Neural progenitor cell (in vitro differentiated cells): ENCODE data around the gene RPS27L. TPM values are rescaled to one million over a fixed set of nuclear protein-coding genes. Genes with fewer than 3 reads are reported as not detected.
A peak's percentile ranks its signal among the peaks of the same experiment; 100 is the strongest.

ENCODE experiments used
- DNase-seq: peaks from one replicate; pipeline ENCODE4 v3.0.0-alpha.2; 2016; ENCODE audit warnings: low spot score
- H2AFZ ChIP-seq: fragments of 200-600 bp; sonication (generic); replicated peaks from 2 replicates; pipeline ENCODE4 v1.6.1; 2016; ENCODE audit warnings: antibody characterized with exemption
- H3F3A ChIP-seq: fragments of 200-600 bp; sonication (generic); 2 replicates; pipeline ENCODE4 v1.6.1; 2016; ENCODE audit warnings: antibody characterized with exemption, low read depth
- H3K27ac ChIP-seq: fragments of 200-600 bp; sonication (generic); 2 replicates; pipeline ENCODE4 v1.5.1; 2016; ENCODE audit warnings: mild to moderate bottlenecking
- H3K27me3 ChIP-seq: fragments of 200-600 bp; sonication (generic); 2 replicates; pipeline ENCODE4 v1.6.1; 2016; ENCODE audit warnings: mild to moderate bottlenecking, moderate library complexity
- H3K36me3 ChIP-seq: fragments of 200-600 bp; sonication (generic); 2 replicates; pipeline ENCODE4 v1.5.1; 2016
- H3K4me1 ChIP-seq: fragments of 200-600 bp; sonication (generic); 2 replicates; pipeline ENCODE4 v1.6.1; 2016; ENCODE audit warnings: mixed run types
- H3K4me2 ChIP-seq: fragments of 200-600 bp; sonication (generic); 2 replicates; pipeline ENCODE4 v1.6.1; 2016
- H3K4me3 ChIP-seq: fragments of 200-600 bp; sonication (generic); 2 replicates; pipeline ENCODE4 v1.5.1; 2016
- H3K79me2 ChIP-seq: fragments of 200-600 bp; sonication (generic); 2 replicates; pipeline ENCODE4 v1.6.1; 2016; ENCODE audit warnings: low read depth
- H3K9ac ChIP-seq: fragments of 200-600 bp; sonication (generic); 2 replicates; pipeline ENCODE4 v1.6.1; 2016
- H3K9me3 ChIP-seq: fragments of 200-600 bp; sonication (generic); 2 replicates; pipeline ENCODE4 v1.5.1; 2016; ENCODE audit warnings: low read depth
- H4K20me1 ChIP-seq: fragments of 200-600 bp; sonication (generic); 2 replicates; pipeline ENCODE4 v1.6.1; 2016; ENCODE audit warnings: low read depth
- H3K27ac Mint-ChIP-seq: 3 replicates; pipeline ENCODE4 v1.8.0; 2021; ENCODE audit warnings: mixed read lengths
- H3K27me3 Mint-ChIP-seq: 2 replicates; pipeline ENCODE4 v1.8.0; 2022; ENCODE audit warnings: low read depth, mild to moderate bottlenecking, inconsistent platforms, moderate library complexity, mixed read lengths; ENCODE audit not compliant: insufficient read depth
- H3K36me3 Mint-ChIP-seq: 3 replicates; pipeline ENCODE4 v1.8.0; 2021; ENCODE audit warnings: mixed read lengths
- H3K4me1 Mint-ChIP-seq: 3 replicates; pipeline ENCODE4 v1.8.0; 2021; ENCODE audit warnings: mixed read lengths
- H3K4me3 Mint-ChIP-seq: 3 replicates; pipeline ENCODE4 v1.8.0; 2021; ENCODE audit warnings: mild to moderate bottlenecking, moderate library complexity, mixed read lengths
- H3K9me3 Mint-ChIP-seq: 3 replicates; pipeline ENCODE4 v1.8.0; 2020; ENCODE audit warnings: mixed read lengths
- CTCF ChIP-seq: fragments of 200-600 bp; sonication (generic); IDR thresholded peaks from 2 replicates; pipeline ENCODE4 v1.5.1; 2017; ENCODE audit warnings: antibody characterized with exemption, mild to moderate bottlenecking
- EZH2 ChIP-seq: fragments of 200-600 bp; sonication (generic); IDR thresholded peaks from 2 replicates; pipeline ENCODE4 v1.6.1; 2017; ENCODE audit warnings: antibody characterized with exemption, mild to moderate bottlenecking, moderate library complexity
- EZH2phosphoT487 ChIP-seq: fragments of 200-600 bp; sonication (generic); IDR thresholded peaks from 2 replicates; pipeline ENCODE4 v1.6.1; 2017; ENCODE audit warnings: antibody characterized with exemption
- total RNA-seq: library from RNA; depleted of rRNA; stranded (reverse); fragments of >200 nt; gene quantifications from 2 replicates; pipeline ENCODE4 v1.2.3, GENCODE V29; 2015; ENCODE audit warnings: low replicate concordance

Gene RPS27L
- total RNA-seq, 1 donor from 2014 or later: 111 TPM

- Histone ChIP-seq H3K27ac (no peak overlapping the region), H3K36me3 (no peaks in the 10 kb centered on the region), H3K9ac (no peak overlapping the region), H3K9me3 (no peaks in the 10 kb centered on the region), H3K4me2 (no peak overlapping the region), H3K79me2 (no peaks in the 10 kb centered on the region), H2AFZ (no peak overlapping the region), H3F3A (peaks cover 14% of the 10 kb centered on the region), H4K20me1 (no peaks in the 10 kb centered on the region), H3K4me3 (no peak overlapping the region), H3K27me3 (no peaks in the 10 kb centered on the region), H3K4me1 (peaks cover 5% of the 10 kb centered on the region)
- Mint-ChIP-seq H3K27ac (no peak overlapping the region), H3K4me3 (peak overlapping the region; percentile 30), H3K36me3 (peaks cover 14% of the 10 kb centered on the region), H3K9me3 (peaks cover 5% of the 10 kb centered on the region), H3K27me3 (peaks cover 2% of the 10 kb centered on the region), H3K4me1 (peaks cover 16% of the 10 kb centered on the region)
- TF ChIP-seq EZH2phosphoT487 (no peak), CTCF (no peak), EZH2 (no peak)
- no peak for DNase-seq
Observed at GRCh38 chr15:63124506-63124905, 32.8 kb downstream of the RPS27L start.

GRCh38 chr15:63122002-63122875 lies 35.0 kb downstream of the RPS27L start:
- Histone ChIP-seq H4K20me1 (no peaks in the 10 kb centered on the region), H3K9ac (no peak overlapping the region), H3K4me1 (peaks cover 5% of the 10 kb centered on the region), H3K36me3 (no peaks in the 10 kb centered on the region), H3F3A (peaks cover 14% of the 10 kb centered on the region), H3K9me3 (no peaks in the 10 kb centered on the region), H3K4me2 (peak overlapping the region; percentile 90), H2AFZ (peak overlapping the region; percentile 96), H3K79me2 (no peaks in the 10 kb centered on the region), H3K27ac (no peak overlapping the region), H3K27me3 (no peaks in the 10 kb centered on the region), H3K4me3 (peak overlapping the region; percentile 86)
- peaks cover 6% of the 10 kb centered on the region for H3K9me3 Mint-ChIP-seq
- peak overlapping the region; percentile 93 for H3K4me3 Mint-ChIP-seq
- H3K27me3 Mint-ChIP-seq: peaks cover 4% of the 10 kb centered on the region
- H3K27ac Mint-ChIP-seq: no peak overlapping the region
- TF ChIP-seq EZH2phosphoT487 (no peak), CTCF (peak; percentile 25)
- H3K36me3 Mint-ChIP-seq: peaks cover 8% of the 10 kb centered on the region
- H3K4me1 Mint-ChIP-seq: peaks cover 16% of the 10 kb centered on the region
- peak; percentile 78 for DNase-seq

GRCh38 chr15:63121382-63122001 lies 35.8 kb downstream of the RPS27L start, which contains the start of gene LACTB:
Gene LACTB, plus strand, starts transcription at chr15:63121861. Its CDS starts 11 bp downstream, at chr15:63121872.
- H3K27me3 Mint-ChIP-seq: peaks cover 4% of the 10 kb centered on the region

More at GRCh38 chr15:63121382-63122001, 35.8 kb downstream of the RPS27L start, which contains the start of gene LACTB:
- H3K36me3 ChIP-seq: no peaks in the 10 kb centered on the region
- H3K4me1 Mint-ChIP-seq: peaks cover 16% of the 10 kb centered on the region
- H3F3A ChIP-seq: peaks cover 14% of the 10 kb centered on the region
- H3K9ac ChIP-seq: no peak within 1 kb of the TSS
- peak within 1 kb of the TSS; percentile 28 for H3K27ac Mint-ChIP-seq
- H3K27ac ChIP-seq: no peak within 1 kb of the TSS
- H2AFZ ChIP-seq: peak within 1 kb of the TSS; percentile 100
- H3K9me3 ChIP-seq: no peaks in the 10 kb centered on the region
- no peaks in the 10 kb centered on the region for H4K20me1 ChIP-seq
- TF ChIP-seq CTCF (no peak), EZH2 (no peak), EZH2phosphoT487 (no peak)
- H3K4me3 Mint-ChIP-seq: peak within 1 kb of the TSS; percentile 93
- H3K79me2 ChIP-seq: no peaks in the 10 kb centered on the region
- H3K4me1 ChIP-seq: peaks cover 5% of the 10 kb centered on the region
- H3K4me2 ChIP-seq: peak within 1 kb of the TSS; percentile 90
- peaks cover 6% of the 10 kb centered on the region for H3K9me3 Mint-ChIP-seq
- no peaks in the 10 kb centered on the region for H3K27me3 ChIP-seq
- H3K4me3 ChIP-seq: peak within 1 kb of the TSS; percentile 86
- peak; percentile 95 for DNase-seq
- peaks cover 5% of the 10 kb centered on the region for H3K36me3 Mint-ChIP-seq
